ENCODE results near the gene ACER3.
"Not testable (repeated sequence)": the region's sequence is repeated elsewhere in the genome, so short reads cannot be mapped to it uniquely, and the experiment has no call there.

The ACER3 gene

DNA sequence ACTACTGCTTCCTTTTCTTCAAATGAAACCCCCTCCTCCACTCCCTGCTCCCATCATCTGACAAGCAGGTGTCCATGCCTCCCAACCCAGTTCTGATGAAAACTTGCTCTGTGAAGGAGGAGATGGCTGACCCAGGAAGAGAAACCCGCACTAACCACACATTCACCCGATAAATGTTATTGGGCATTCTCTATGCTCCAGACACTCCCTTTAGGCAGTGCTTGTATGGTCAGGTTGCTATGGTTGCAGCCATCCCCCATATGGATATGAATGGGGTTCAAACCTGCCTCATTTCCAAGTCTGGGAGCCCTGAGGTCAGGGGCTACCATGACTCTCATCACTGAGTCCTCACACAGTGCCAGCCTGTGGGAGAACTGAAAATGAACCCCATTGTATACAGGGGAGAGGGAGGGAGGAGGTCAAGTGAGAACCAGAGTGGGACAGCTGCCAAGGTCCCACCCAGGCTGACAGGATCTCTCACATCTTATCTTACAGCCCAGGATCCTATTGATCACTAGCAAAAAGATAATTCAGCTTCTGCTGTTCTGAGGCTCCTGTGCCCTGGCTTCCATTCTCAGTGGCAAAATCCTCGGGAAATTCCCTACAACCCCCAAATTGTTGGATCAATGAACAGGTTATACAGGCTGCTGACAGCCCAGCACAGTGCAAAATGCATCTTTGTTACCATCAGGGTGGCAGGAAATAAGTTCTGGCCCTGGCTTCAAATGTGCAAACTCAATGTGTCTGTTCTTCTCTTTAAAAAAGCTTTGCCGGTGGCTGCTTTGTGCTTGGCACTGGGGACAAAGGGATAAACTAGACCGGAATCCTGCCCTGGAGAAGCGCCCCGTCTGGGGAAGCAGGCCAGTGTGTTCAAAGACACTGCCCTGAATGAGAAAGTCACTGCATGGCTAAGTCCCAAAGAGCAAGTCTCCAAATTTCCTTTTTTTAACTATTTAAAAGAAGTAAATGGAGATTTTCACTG is 22.7 kb upstream of the ACER3 start:
- no peak for DNase-seq

DNA sequence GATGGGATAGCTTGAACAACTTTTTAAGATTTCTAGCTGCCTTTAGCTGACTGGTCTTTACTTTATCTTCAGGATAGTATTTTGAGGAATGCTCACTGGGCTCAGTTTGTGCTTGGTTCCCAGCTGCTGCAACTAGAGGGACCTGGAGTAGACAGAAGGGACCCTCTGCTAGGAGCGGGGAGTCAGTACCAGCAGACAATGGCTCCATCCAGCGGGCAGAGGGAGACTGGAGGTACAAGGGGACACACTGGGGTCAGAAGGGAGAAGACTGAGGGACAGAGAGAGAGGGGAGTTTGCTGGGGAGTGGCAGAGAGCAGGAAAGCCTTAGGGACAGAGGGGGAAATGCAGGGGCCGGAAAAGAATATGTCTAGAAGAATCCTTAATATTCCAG is 22.0 kb upstream of the ACER3 start:
- DNase-seq = no peak

DNA sequence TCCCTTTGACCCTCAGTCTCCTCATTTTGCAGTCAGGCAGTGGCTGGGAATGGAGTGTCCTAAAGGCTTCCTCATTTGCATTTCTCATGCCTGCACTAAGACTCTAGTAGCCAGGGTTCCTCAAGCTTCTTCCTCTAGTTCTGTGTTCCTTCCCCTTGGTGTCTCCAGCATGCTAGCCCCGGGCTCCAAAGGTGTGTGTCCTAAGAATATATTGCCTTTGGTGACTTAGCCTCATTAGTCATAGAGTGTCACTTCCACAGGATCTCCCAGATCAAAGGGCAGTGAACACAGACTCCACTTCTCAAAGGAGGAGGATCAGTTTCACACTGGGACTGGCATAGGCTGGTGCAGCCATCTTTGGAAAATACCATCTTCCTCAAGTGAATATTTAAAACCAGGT is 21.4 kb upstream of the ACER3 start:
- no peak for DNase-seq

DNA sequence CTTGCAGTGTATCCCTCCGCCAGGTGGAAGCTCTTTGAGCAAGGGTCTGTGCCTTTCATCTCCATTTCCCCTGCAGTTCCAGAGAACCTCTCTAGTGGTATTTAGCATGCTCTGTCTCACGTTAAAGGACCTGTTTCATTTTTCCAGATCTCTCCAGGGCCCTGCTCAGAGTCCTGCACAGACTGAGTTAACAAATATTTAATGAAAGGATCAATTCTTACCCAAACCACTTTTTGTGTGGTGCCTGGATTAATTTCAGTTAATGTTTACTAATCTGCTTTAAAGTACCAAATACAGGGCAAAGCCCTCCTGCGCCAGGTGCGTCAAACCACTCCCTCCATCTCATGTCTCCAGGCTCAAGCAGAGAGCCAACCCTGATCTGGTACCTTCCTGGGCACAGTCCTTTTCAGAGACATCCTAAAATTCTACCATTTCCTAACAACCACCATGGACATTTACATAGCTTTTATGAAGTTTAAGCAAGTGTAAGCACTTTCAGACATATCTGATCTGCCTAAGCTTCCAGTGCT is 18.7 kb upstream of the ACER3 start:
- DNase-seq = no peak

DNA sequence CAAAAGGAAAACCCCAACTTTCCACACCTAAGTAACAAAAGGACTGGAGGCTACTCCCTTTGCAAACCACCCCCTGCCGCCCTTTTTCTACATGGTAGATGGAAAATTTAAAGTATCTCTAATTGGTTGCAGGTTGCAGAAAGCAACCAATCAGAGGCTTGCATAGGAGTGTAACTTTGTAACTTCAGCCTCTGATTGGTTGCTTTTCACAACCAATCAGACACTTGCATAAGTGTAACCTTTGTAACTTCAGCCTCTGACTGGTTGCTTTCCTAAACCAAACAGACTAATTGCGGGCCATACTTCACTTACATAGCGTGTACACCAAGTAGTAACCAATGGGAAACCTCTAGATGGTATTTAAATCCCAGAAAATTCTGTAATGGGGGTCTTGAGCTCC is 16.8 kb upstream of the ACER3 start:
- DNase-seq = no peak

DNA sequence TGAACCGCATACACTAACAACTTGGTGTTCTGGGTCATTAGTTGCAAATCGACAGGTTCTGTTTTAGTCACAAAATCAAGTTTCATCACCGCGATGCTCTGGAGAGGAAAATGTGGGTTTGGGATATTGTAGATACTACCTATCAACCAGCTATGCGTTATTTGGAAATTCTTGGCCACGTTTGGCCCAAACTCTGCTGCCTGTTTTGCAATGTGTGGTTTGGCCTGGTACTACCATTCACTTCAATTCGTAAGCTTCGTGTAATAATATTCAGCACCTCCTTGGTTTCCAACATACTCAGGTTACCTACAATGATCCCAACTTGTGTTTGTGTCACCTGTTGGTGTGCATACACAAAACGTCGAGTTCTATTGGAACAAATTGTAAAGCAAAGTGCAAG is 16.2 kb upstream of the ACER3 start:
- DNase-seq = no peak

DNA sequence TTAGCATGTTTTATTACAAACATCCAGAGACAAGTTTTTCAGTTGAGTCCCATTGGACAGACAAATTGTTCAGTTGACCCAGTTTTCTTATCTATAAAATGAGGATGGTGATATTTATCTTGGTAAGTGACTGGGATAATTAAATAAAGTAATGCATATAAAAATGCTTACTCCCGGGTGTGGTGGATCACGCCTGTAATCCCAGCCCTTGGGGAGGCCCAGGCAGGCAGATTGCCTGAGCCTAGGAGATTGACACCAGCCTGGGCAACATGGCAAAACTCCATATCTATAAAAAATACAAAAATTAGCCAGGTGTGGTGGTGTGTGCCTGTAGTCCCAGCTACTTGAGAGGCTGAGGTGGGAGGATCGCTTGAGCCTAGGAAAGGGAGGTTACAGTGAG is 15.6 kb upstream of the ACER3 start:
- DNase-seq = no peak

DNA sequence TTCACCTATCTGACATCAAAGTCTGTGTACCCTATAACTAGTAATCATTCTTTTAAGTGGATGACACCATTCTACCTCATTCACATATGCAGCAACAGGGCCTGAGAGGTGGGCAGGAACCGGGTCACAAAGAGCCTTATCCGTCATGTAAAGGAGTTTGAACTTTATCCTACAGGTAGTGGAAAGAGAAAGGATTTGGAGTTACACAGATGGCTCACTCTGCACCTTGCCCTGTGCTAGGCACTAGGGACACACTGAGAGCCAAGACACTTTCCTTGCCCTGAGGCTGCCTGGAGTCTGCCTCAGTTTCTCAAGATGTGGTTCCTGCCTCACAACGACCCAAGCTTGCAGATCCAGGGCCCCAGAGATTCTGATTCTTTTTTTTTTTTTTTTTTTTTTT is 14.3 kb upstream of the ACER3 start:
- DNase-seq = no peak

DNA sequence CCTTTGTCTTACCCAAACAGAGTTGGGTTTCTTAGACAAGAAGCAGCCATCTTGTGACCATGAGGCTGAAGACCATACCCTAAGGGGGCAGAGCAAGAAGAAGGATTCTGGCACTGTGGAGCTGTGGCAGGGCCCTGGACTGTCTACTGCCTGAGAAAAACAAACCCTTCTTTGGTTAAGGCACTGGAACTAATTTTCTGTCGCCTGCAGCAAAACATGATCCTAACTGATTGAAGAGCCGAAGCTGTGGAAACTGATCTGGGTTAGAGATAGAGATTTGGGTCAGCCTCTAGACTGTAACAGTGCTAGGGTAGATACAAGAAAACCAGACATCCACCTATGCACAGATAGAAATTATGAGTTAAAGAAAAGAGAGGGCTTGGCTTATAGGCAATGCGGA is 11.3 kb upstream of the ACER3 start:
- DNase-seq = no peak

DNA sequence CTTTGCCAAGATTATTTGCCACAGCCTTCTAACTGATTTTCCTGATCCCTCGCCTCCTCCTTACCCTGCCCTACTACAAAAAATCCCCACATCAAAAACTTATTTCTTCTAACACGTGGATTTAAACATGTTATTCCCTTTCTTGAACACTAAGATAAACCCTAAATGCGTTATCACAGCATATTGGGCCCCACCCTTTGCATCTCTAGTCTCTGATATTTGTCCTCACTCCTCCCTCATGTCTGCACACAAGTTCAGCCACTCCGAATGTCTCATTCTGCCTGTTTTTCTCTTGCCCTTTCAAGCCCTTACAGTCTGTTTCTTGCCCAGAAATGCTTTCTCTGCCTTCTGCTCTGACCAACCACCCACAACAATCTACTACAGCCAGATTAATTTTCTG is 10.6 kb upstream of the ACER3 start:
- no peak for DNase-seq

DNA sequence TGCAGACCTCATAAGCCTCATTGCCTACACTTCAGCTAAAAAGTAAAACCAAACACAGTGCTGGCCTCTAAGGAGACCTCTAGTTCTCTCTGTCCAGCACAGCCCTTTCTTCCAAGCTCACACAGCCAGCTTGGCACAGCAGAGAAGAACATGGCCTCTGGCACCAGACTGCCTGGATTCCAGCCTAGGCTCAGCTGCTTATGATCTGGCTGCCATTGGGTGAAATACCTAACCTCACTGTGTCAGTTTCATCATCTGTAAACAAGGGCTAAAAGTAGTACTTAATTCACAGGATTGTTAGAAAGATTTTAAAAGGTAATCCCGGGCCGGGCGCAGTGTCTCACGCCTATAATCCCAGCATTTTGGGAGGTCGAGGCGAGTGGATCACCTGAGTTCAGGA is 9.9 kb upstream of the ACER3 start:
- DNase-seq = no peak

DNA sequence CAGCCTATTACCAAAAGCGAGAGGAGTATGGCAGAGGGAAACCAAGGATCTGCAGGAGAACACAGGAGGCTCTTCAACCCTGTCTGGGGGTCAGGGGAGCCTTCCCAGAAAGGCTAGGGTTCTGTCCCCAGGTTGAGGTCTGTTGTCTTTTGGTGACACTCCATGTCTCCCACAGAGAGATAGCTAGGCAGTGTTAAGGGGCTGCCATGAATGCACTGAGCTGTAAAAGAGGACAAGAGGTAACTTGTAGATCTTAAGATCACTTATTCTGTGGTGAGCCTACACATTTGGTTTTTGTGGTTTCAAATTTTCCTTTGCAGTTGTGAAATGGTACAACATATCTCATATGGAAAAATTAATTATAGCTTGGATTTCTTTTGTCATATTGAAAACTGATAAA is 6.0 kb upstream of the ACER3 start:
- no peak for DNase-seq

DNA sequence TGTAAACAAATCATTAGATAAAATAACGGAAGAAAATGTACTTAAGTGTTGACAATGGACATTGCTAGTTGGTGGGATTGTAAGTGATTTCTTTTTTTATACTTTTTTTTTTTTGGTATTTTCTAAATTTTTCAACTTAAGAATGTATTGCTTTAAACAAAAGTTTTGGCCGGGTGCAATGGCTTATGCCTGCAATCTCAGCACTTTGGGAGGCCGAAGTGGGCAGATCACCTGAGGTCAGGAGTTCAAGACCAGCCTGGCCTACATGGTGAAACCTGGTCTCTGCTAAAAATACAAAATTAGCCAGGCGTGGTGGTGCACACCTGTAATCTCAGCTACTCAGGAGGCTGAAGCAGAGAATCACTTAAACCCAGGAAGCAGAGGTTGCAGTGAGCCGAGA is 5.0 kb upstream of the ACER3 start:
- not testable (repeated sequence) for DNase-seq

DNA sequence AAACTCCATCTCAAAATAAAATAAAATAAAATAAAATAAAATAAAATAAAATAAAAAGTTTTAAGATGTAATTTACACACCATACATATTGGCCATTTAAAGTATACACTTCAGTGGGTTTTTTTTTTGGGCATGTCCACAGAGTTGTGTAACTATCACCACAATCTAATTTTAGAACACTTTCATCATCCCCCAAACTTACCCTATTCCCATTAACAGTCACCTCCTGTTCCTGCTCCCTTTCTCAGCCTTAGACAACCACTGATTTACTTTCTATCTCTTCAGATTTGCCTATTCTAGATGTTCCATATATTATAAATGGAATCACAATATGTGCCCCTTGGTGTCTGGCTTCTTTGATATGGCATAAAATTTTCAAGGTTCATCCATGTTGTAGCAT is 4.6 kb upstream of the ACER3 start:
- no peak for DNase-seq

DNA sequence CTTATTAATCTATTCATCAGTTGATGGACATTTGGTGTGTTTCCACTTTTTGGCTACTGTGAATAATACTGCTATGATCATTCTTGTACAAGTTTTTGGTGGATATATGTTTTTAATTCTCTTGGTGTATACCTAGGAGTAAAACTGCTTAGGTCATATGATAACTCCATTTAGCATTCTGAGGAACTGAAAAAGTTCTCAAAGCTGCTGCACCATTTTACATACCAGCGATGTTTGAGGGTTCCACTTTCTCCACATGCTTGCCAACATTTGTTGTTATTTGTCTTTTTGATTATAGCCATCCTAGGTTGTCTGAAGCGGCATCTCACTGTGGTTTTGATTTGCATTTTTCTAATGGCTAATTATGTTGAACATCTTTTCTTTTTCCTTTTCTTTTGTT is 4.1 kb upstream of the ACER3 start:
- no peak for DNase-seq

DNA sequence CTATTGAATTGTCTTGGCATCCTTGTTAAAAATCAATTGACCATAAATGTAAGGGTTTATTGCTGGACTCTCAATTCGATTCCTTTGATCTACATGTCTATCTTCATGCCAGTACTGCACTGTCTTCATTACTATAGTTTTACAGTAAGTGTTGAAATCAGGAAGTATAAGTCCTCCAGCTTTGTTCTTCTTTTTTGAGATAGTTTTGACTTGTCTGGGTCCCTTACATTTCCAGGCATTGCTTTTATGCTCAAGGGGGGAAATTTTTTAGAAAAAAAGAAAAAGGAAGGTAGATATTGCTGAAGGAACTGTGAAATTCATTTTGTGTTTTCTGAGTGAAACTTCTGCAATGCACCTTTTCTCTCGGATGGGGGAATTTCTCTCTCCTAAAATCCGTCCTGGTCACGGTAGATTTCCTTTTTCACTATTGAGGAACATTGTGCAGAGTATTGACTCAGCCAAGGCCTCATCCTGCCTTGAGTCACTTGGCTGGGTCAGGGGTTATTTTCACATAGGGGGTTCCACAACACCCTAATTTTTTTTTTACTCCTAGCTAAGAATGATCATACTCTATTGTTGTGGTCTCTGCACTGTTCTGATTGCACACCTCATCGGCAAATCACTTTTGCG is 2.8 kb upstream of the ACER3 start:
- DNase-seq = no peak

DNA sequence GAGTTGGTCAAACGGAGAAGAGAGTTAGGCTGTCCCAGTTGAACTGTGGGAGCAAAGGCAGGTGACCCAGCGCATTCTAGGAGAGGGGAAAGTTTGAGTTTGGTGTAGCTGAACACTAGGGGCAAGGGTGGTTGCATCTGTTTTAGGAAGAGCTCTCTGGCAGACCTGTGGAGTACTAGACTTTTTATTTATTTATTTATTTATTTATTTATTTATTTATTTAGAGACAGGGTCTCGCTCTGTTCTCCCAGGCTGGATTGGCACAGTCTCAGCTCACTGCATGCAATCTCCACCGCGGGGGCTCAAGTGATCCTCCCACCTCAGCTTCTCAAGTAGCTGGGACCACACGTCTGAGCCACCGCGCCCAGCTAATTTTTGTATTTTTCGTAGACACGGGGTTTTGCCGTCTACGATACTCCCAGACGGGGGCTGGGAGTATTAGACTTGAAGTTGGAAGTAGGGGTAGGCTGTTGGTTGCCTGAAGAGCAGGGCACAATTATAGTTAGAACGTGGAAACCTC is 950 bp upstream of the ACER3 start:
- DNase-seq = no peak

DNA sequence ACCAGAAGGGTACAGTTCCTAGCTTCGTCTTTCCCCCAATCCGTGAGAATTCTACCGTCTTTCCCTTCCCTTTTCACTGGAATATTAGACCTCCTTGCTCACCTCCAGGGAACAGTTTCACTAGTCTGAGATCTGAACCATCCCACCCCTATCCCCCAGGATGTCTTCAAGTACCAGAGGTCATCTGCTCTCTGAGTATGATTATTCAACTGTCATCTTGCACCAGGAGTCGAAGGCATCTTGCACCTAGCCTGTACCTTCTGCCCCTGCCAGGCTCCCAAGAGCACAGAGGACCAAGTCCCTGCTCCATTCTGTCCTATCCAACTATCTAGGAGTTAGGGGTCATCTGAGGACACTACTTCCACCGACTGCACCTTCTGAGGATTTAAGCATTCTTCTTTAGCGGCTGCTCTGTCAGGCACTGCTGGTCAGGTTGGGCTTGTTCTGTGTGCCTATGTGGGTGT is 804 bp downstream of the ACER3 start:
- DNase-seq = no peak

DNA sequence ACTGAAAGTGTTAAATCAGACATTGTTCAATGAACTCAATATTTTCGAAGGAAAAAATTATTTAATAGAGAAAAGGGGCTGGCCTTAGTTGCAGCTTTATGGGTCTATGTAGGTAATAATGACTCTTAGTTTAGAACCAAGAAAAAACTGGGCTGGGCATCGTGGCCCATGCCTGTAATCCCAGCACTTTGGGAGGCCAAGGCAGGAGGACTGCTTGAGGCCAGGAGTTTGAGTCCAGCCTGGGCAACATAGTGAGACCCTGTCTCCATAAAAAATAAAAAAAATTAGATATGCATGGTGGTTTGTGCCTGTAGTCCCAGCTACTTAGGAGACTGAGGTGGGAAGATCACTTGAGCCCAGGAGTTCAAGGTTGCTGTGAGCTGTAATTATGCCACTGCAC is 2.1 kb downstream of the ACER3 start:
- DNase-seq = not testable (repeated sequence)

DNA sequence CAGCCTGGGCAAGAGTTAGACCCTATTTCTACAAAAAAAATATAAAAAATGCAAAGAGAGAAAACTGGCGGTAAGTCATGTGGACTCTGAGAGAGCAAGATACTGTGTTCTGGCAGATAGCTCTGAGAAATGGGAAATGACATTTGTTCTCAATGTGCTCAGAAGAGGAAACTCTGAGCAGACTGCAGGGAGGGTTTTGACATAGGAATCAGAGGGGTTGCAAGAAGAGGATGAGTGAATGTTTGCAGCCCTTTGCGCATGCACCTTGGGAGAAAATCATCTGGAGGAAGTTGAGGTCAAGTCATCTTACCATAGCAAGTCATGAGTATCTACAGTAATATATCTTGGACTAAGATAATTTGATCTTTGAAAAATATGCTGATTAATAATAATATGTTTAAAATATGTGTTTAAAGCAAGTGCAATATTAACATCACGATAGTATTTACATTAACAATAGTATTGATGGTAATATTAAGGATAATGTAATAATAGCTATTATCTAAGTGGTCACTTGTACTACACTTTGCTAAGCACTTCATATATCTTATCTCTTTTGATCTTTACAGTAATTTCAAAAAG is 2.6 kb downstream of the ACER3 start:
- no peak for DNase-seq

DNA sequence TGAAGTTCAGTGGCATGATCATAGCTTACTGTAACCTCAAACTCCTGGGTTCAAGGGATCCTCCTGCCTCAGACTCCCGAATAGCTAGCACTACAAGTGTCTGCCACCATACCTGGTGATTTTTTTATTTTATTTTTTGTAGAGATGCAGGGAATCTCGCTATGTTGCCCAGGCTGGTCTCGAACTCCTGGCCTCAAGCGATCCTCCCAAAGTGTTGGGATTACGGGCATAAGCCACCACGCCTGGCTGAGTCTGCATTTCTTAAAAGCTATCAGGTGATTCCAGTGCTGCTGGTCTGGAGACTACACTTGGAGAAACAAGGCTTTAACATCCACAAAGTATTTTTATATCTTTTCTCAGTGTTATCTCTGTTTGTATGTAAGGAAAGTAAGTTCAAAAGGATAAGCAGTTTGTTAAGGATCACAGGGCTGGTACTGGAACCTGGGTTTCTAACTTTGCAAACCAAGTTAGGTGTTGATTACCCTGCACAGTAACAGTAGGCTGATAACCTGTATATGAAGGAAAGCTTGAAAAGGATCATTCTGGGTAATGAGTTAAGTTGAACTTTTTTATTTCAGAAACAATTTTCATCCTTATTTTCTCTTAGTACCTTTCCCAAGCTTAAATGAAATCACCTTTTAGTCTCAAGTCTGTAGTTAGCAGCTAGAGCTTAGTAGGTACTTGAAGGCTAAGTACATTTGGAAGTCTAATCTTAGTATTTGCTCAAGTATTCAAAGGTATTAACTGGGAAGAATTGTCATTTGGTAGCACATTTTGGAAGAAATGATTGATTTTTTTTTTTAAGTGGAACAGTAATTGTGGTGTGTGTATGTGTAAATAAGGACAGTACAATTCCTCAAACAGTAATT is 12.5 kb downstream of the ACER3 start:
- DNase-seq = no peak

DNA sequence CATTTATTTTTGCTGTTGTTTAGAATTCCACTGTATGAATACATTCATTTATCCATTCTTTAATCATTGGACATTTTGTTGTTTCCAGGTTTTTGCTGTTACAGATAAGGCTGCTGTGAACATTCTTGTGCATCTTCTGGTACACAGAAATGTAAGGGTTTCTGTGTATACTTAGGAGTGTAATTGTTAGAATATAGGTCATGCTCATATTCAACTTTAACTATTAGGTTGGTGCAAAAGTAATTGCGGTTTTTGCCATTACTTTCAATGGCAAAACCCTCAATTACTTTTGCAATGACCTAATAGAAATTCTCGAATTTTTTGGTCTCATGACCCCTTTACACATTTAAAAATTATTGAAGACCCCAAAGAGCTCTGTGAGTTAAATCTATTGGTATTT is 17.3 kb downstream of the ACER3 start:
- no peak for DNase-seq

DNA sequence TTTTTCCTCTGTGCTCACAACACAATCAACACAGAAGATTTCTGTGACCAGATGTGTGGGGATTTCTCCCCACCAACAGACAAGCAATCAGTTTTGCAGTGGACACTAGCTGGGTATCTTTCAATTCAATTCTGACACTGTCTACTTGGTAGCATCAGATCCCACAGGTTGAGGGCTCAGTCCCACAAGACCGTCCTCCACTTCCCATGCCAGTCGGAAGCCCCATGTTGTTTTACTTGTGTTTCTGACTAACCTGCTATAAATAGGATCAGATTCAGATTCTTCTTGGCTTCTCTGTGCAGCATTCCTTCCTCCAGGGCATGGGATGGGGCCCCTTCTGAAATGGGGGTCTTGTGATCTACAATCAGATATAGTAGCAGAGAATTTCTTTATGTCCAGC is 19.6 kb downstream of the ACER3 start:
- no peak for DNase-seq
